GM12878 (cell line): ENCODE data around the gene DPM2. TPM values are rescaled to one million over a fixed set of nuclear protein-coding genes. Genes with fewer than 3 reads are reported as not detected.

Source experiments
- CBX3 ChIP-seq: fragments of 200-600 bp; sonication (generic); IDR thresholded peaks from 2 replicates; pipeline ENCODE4 v1.6.1; 2016; ENCODE audit warnings: low read depth, borderline replicate concordance
- ESRRA ChIP-seq: IDR thresholded peaks from 2 replicates; pipeline ENCODE4 v1.6.1; 2012; ENCODE audit warnings: mild to moderate bottlenecking, low read length, improper control_type of control experiment
- KDM1A ChIP-seq: fragments of 200-600 bp; sonication (generic); IDR thresholded peaks from 2 replicates; pipeline ENCODE4 v1.6.1; 2016; ENCODE audit warnings: borderline replicate concordance
- MTA3 ChIP-seq: IDR thresholded peaks from 2 replicates; pipeline ENCODE4 v1.6.1; 2012; ENCODE audit warnings: low read length, inconsistent platforms, borderline replicate concordance
- NFYA ChIP-seq: IDR thresholded peaks from 2 replicates; pipeline ENCODE4 v1.6.1; 2011; ENCODE audit warnings: low read depth, mild to moderate bottlenecking, low read length, improper control_type of control experiment, borderline replicate concordance
- POU2F2 ChIP-seq: IDR thresholded peaks from 3 replicates; pipeline ENCODE4 v1.6.1; 2011; ENCODE audit warnings: low read depth, mild to moderate bottlenecking, low read length, borderline replicate concordance
- RB1 ChIP-seq: fragments of 450-650 bp; formaldehyde crosslinking; IDR thresholded peaks from 2 replicates; pipeline ENCODE4 v1.6.1; 2017; ENCODE audit warnings: mild to moderate bottlenecking, borderline replicate concordance
- ZBED1 ChIP-seq: IDR thresholded peaks from 2 replicates; pipeline ENCODE4 v1.6.1; 2016; ENCODE audit warnings: borderline replicate concordance
- ZNF217 ChIP-seq: fragments of 450-650 bp; IDR thresholded peaks from 2 replicates; pipeline ENCODE4 v1.6.1; 2017; ENCODE audit warnings: antibody characterized with exemption, mild to moderate bottlenecking
- ZNF622 ChIP-seq: fragments of 450-650 bp; IDR thresholded peaks from 2 replicates; pipeline ENCODE4 v1.6.1; 2017; ENCODE audit warnings: mild to moderate bottlenecking, inconsistent platforms
- polyA plus RNA-seq, 11 experiments: library from polyadenylated mRNA; depleted of rRNA in 4 of 11; unstranded in 6 of 11; stranded (reverse) in 5 of 11; fragments of >200 nt; fragmentation: Nextera tagmentation in 4 of 11; fragmentation: Illumina TruSeq in 1 of 11; extraction: Ambion mirVana in 4 of 11; extraction: Trizol in 1 of 11; gene quantifications; 1 replicate in 1 of 11; 2 replicates in 10 of 11; pipeline versions ENCODE4 v1.2.1 to v1.2.3, GENCODE V29; 2011 to 2016; ENCODE audit warnings: inconsistent platforms in 2 of 11, missing spikeins in 2 of 11, low read depth in 1 of 11
- total RNA-seq, 4 experiments: library from RNA; depleted of rRNA in 3 of 4; stranded (reverse); fragments of >200 nt in 3 of 4; fragmentation: Illumina TruSeq in 1 of 4; extraction: Trizol in 1 of 4; gene quantifications; 2 replicates each; pipeline versions ENCODE4 v1.2.1 to v1.2.3, GENCODE V29; 2013 to 2021
- TF ChIP-seq, protein P1 (sequence below): fragments of 450-650 bp; IDR thresholded peaks from 2 replicates; pipeline ENCODE4 v1.6.1; 2017; ENCODE audit warnings: mild to moderate bottlenecking, moderate library complexity
- TF ChIP-seq, protein P2 (sequence below): fragments of 450-650 bp; formaldehyde crosslinking; IDR thresholded peaks from 2 replicates; pipeline ENCODE4 v1.4.0; 2020; ENCODE audit warnings: mild to moderate bottlenecking, moderate library complexity
- TF ChIP-seq, protein P3 (sequence below): fragments of 450-650 bp; IDR thresholded peaks from 2 replicates; pipeline ENCODE4 v1.6.1; 2016; ENCODE audit warnings: mild to moderate bottlenecking
- TF ChIP-seq, protein P4 (sequence below): IDR thresholded peaks from 2 replicates; pipeline ENCODE4 v1.6.1; 2012; ENCODE audit warnings: mild to moderate bottlenecking, low read depth, low read length
- TF ChIP-seq, protein P5 (sequence below): IDR thresholded peaks from 2 replicates; pipeline ENCODE4 v1.6.1; 2012; ENCODE audit warnings: low read depth, low read length, improper control_type of control experiment

Gene DPM2
- total and polyA plus RNA-seq, 10 of the 15 experiments (the other 5 are each of a cell fraction or from before 2014, with no cell fraction given), result 22.7 to 77.9 (median 44.7) TPM

DNA sequence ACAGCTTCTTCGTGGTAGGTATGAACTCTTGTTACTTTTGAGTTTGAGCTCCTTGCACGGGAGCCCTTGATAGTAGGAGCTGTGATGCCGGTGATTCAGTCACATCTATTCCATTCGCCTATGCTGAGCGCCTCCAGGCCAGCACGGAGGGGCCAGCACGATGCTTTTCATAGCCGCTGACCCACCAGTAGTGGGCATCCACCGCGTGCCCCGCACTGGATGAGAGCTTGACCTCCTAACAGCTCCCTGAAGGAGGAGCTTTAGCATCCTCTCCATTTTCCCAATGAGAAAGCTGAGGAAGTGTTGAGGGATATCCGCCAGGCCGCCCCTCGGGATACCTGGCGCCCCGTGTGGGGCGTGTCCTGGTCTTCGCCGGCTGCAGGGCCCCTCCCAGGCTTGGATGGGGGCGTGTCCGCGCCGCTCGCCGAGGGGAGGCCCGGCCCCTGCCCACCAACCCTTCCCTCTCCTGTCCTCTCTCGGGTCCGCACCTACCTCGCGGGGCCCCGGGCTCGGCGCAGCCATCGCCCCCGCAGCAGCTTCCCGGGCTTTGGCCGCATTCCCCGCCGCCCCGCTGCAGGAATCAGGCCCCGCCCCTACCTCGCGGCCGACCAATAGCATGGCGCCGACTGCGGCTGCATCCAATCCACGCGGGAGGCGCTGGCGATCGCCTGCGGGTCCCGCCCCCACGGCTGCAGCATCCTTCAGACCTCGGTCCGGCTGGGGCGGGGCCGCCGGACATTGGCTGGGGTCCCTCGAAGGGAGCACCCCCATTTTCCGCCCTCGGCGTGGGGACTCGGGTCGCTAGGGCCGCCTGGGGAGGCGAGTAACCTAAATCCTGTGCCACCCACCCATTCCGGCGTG is 7.2 kb downstream of the DPM2 start, which contains the start of gene PIP5KL1 (continued):
- TF ChIP-seq, protein P1, sequence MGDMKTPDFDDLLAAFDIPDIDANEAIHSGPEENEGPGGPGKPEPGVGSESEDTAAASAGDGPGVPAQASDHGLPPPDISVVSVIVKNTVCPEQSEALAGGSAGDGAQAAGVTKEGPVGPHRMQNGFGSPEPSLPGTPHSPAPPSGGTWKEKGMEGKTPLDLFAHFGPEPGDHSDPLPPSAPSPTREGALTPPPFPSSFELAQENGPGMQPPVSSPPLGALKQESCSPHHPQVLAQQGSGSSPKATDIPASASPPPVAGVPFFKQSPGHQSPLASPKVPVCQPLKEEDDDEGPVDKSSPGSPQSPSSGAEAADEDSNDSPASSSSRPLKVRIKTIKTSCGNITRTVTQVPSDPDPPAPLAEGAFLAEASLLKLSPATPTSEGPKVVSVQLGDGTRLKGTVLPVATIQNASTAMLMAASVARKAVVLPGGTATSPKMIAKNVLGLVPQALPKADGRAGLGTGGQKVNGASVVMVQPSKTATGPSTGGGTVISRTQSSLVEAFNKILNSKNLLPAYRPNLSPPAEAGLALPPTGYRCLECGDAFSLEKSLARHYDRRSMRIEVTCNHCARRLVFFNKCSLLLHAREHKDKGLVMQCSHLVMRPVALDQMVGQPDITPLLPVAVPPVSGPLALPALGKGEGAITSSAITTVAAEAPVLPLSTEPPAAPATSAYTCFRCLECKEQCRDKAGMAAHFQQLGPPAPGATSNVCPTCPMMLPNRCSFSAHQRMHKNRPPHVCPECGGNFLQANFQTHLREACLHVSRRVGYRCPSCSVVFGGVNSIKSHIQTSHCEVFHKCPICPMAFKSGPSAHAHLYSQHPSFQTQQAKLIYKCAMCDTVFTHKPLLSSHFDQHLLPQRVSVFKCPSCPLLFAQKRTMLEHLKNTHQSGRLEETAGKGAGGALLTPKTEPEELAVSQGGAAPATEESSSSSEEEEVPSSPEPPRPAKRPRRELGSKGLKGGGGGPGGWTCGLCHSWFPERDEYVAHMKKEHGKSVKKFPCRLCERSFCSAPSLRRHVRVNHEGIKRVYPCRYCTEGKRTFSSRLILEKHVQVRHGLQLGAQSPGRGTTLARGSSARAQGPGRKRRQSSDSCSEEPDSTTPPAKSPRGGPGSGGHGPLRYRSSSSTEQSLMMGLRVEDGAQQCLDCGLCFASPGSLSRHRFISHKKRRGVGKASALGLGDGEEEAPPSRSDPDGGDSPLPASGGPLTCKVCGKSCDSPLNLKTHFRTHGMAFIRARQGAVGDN, result no peak
- TF ChIP-seq, protein P2, sequence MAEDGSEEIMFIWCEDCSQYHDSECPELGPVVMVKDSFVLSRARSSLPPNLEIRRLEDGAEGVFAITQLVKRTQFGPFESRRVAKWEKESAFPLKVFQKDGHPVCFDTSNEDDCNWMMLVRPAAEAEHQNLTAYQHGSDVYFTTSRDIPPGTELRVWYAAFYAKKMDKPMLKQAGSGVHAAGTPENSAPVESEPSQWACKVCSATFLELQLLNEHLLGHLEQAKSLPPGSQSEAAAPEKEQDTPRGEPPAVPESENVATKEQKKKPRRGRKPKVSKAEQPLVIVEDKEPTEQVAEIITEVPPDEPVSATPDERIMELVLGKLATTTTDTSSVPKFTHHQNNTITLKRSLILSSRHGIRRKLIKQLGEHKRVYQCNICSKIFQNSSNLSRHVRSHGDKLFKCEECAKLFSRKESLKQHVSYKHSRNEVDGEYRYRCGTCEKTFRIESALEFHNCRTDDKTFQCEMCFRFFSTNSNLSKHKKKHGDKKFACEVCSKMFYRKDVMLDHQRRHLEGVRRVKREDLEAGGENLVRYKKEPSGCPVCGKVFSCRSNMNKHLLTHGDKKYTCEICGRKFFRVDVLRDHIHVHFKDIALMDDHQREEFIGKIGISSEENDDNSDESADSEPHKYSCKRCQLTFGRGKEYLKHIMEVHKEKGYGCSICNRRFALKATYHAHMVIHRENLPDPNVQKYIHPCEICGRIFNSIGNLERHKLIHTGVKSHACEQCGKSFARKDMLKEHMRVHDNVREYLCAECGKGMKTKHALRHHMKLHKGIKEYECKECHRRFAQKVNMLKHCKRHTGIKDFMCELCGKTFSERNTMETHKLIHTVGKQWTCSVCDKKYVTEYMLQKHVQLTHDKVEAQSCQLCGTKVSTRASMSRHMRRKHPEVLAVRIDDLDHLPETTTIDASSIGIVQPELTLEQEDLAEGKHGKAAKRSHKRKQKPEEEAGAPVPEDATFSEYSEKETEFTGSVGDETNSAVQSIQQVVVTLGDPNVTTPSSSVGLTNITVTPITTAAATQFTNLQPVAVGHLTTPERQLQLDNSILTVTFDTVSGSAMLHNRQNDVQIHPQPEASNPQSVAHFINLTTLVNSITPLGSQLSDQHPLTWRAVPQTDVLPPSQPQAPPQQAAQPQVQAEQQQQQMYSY (CRISPR knock-in tag), result no peak
- no peak for TF ChIP-seq POU2F2
- TF ChIP-seq ZNF217, result no peak
- TF ChIP-seq, protein P3, sequence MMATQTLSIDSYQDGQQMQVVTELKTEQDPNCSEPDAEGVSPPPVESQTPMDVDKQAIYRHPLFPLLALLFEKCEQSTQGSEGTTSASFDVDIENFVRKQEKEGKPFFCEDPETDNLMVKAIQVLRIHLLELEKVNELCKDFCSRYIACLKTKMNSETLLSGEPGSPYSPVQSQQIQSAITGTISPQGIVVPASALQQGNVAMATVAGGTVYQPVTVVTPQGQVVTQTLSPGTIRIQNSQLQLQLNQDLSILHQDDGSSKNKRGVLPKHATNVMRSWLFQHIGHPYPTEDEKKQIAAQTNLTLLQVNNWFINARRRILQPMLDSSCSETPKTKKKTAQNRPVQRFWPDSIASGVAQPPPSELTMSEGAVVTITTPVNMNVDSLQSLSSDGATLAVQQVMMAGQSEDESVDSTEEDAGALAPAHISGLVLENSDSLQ, result no peak; the same call in 1 of the 2 replicates
- TF ChIP-seq ZNF622, result no peak
- TF ChIP-seq, protein P4, sequence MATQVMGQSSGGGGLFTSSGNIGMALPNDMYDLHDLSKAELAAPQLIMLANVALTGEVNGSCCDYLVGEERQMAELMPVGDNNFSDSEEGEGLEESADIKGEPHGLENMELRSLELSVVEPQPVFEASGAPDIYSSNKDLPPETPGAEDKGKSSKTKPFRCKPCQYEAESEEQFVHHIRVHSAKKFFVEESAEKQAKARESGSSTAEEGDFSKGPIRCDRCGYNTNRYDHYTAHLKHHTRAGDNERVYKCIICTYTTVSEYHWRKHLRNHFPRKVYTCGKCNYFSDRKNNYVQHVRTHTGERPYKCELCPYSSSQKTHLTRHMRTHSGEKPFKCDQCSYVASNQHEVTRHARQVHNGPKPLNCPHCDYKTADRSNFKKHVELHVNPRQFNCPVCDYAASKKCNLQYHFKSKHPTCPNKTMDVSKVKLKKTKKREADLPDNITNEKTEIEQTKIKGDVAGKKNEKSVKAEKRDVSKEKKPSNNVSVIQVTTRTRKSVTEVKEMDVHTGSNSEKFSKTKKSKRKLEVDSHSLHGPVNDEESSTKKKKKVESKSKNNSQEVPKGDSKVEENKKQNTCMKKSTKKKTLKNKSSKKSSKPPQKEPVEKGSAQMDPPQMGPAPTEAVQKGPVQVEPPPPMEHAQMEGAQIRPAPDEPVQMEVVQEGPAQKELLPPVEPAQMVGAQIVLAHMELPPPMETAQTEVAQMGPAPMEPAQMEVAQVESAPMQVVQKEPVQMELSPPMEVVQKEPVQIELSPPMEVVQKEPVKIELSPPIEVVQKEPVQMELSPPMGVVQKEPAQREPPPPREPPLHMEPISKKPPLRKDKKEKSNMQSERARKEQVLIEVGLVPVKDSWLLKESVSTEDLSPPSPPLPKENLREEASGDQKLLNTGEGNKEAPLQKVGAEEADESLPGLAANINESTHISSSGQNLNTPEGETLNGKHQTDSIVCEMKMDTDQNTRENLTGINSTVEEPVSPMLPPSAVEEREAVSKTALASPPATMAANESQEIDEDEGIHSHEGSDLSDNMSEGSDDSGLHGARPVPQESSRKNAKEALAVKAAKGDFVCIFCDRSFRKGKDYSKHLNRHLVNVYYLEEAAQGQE, result no peak
- TF ChIP-seq KDM1A, result no peak
- TF ChIP-seq, protein P5, sequence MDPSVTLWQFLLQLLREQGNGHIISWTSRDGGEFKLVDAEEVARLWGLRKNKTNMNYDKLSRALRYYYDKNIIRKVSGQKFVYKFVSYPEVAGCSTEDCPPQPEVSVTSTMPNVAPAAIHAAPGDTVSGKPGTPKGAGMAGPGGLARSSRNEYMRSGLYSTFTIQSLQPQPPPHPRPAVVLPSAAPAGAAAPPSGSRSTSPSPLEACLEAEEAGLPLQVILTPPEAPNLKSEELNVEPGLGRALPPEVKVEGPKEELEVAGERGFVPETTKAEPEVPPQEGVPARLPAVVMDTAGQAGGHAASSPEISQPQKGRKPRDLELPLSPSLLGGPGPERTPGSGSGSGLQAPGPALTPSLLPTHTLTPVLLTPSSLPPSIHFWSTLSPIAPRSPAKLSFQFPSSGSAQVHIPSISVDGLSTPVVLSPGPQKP, result no peak
- peak; percentile 59; the same call in 1 of the 2 replicates for TF ChIP-seq RB1
- TF ChIP-seq ZBED1, result no peak
- 0 out of 2 replicates have a peak, but pooled peaks have one; percentile 37 for TF ChIP-seq MTA3
- TF ChIP-seq CBX3, result no peak
- TF ChIP-seq NFYA, result no peak
- no peak for TF ChIP-seq ESRRA
